ENCODE results near the gene MT2A. TPM values are rescaled to one million over a fixed set of nuclear protein-coding genes. Genes with fewer than 3 reads are reported as not detected.
A peak's percentile ranks its signal among the peaks of the same experiment; 100 is the strongest.

Gene MT2A
- total and polyA plus RNA-seq, 2 of the 13 experiments (the other 11 are each of a cell fraction or from before 2014, with no cell fraction given) = 135 to 371 TPM

DNA sequence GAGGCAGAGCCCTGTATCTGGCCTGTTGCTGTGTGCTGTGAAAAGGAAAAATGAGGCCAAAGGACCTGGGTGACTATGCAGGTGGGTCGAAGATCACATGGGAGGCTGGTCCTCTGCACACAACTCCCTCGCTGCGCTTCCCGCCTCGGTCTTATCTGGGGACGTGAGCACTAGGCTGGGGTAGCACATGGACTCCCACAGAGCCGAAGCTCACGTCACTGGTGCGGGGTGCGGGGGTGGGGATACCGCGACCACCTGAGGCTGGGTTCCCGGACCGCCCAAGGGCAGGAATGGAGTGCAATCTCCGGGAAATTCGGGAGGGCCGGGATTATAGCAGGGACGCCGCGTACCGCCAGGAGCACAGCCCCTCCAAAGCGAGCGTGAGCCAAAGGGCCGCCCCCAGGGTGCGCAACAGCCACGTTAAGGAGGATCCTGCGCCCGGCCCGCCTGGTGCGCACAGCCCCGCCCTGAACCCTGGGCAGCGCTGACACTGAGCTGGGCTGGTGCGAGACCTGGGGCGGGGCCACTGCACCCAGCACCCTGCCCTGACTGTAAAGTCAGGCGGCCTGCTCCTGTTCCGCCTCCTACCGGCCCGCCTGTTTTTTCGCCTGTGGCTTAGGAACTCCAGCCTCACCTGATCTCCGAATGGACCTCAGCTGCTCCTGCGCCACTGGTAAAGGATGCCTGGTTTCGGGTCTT, 34.8 kb downstream of the MT2A start (continued):
- TF ChIP-seq, protein P1, sequence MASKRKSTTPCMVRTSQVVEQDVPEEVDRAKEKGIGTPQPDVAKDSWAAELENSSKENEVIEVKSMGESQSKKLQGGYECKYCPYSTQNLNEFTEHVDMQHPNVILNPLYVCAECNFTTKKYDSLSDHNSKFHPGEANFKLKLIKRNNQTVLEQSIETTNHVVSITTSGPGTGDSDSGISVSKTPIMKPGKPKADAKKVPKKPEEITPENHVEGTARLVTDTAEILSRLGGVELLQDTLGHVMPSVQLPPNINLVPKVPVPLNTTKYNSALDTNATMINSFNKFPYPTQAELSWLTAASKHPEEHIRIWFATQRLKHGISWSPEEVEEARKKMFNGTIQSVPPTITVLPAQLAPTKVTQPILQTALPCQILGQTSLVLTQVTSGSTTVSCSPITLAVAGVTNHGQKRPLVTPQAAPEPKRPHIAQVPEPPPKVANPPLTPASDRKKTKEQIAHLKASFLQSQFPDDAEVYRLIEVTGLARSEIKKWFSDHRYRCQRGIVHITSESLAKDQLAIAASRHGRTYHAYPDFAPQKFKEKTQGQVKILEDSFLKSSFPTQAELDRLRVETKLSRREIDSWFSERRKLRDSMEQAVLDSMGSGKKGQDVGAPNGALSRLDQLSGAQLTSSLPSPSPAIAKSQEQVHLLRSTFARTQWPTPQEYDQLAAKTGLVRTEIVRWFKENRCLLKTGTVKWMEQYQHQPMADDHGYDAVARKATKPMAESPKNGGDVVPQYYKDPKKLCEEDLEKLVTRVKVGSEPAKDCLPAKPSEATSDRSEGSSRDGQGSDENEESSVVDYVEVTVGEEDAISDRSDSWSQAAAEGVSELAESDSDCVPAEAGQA (IDR thresholded peaks at IDR 0.05; ENCODE audit: low read depth) = no peak
- TF ChIP-seq, protein P1 (CRISPR knock-in tag; IDR thresholded peaks at IDR 0.05; ENCODE audit: borderline replicate concordance) = no peak
- TF ChIP-seq KDM6A (CRISPR knock-in tag; IDR thresholded peaks at IDR 0.05; ENCODE audit: low read depth) = no peak
- TF ChIP-seq, protein P2, sequence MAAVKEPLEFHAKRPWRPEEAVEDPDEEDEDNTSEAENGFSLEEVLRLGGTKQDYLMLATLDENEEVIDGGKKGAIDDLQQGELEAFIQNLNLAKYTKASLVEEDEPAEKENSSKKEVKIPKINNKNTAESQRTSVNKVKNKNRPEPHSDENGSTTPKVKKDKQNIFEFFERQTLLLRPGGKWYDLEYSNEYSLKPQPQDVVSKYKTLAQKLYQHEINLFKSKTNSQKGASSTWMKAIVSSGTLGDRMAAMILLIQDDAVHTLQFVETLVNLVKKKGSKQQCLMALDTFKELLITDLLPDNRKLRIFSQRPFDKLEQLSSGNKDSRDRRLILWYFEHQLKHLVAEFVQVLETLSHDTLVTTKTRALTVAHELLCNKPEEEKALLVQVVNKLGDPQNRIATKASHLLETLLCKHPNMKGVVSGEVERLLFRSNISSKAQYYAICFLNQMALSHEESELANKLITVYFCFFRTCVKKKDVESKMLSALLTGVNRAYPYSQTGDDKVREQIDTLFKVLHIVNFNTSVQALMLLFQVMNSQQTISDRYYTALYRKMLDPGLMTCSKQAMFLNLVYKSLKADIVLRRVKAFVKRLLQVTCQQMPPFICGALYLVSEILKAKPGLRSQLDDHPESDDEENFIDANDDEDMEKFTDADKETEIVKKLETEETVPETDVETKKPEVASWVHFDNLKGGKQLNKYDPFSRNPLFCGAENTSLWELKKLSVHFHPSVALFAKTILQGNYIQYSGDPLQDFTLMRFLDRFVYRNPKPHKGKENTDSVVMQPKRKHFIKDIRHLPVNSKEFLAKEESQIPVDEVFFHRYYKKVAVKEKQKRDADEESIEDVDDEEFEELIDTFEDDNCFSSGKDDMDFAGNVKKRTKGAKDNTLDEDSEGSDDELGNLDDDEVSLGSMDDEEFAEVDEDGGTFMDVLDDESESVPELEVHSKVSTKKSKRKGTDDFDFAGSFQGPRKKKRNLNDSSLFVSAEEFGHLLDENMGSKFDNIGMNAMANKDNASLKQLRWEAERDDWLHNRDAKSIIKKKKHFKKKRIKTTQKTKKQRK (IDR thresholded peaks at IDR 0.05; ENCODE audit: low read length) = no peak
- TF ChIP-seq, protein P3, sequence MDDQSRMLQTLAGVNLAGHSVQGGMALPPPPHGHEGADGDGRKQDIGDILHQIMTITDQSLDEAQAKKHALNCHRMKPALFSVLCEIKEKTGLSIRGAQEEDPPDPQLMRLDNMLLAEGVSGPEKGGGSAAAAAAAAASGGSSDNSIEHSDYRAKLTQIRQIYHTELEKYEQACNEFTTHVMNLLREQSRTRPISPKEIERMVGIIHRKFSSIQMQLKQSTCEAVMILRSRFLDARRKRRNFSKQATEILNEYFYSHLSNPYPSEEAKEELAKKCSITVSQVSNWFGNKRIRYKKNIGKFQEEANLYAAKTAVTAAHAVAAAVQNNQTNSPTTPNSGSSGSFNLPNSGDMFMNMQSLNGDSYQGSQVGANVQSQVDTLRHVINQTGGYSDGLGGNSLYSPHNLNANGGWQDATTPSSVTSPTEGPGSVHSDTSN (CRISPR knock-in tag; IDR thresholded peaks at IDR 0.05; ENCODE audit: borderline replicate concordance) = no peak
- TF ChIP-seq RBM39 (IDR thresholded peaks at IDR 0.05; ENCODE audit: low read depth, low read length, poor library complexity, severe bottlenecking) = no peak
- TF ChIP-seq ZNF781 (CRISPR knock-in tag; IDR thresholded peaks at IDR 0.05; ENCODE audit: borderline replicate concordance, not compliant biosample characterization) = no peak
- TF ChIP-seq SNAPC2 (CRISPR knock-in tag; IDR thresholded peaks at IDR 0.05) = no peak
- TF ChIP-seq ZNF17 (CRISPR knock-in tag; IDR thresholded peaks at IDR 0.05) = no peak
- TF ChIP-seq ATM (IDR thresholded peaks at IDR 0.05; ENCODE audit: borderline replicate concordance) = no peak
- no peak; the same call in 1 of the 2 replicates for TF ChIP-seq MED1 (CRISPR knock-in tag; IDR thresholded peaks at IDR 0.05)
- TF ChIP-seq, protein P4, sequence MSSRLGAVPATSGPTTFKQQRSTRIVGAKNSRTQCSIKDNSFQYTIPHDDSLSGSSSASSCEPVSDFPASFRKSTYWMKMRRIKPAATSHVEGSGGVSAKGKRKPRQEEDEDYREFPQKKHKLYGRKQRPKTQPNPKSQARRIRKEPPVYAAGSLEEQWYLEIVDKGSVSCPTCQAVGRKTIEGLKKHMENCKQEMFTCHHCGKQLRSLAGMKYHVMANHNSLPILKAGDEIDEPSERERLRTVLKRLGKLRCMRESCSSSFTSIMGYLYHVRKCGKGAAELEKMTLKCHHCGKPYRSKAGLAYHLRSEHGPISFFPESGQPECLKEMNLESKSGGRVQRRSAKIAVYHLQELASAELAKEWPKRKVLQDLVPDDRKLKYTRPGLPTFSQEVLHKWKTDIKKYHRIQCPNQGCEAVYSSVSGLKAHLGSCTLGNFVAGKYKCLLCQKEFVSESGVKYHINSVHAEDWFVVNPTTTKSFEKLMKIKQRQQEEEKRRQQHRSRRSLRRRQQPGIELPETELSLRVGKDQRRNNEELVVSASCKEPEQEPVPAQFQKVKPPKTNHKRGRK (CRISPR knock-in tag; IDR thresholded peaks at IDR 0.05) = 0 out of 2 replicates have a peak, but pooled peaks have one; percentile 17
- TF ChIP-seq MYNN (CRISPR knock-in tag; IDR thresholded peaks at IDR 0.05; ENCODE audit: low read depth) = no peak
- TF ChIP-seq RXRA (CRISPR knock-in tag; IDR thresholded peaks at IDR 0.05) = 0 out of 2 replicates have a peak, but pooled peaks have one; percentile 36
- no peak for TF ChIP-seq ZNF432 (CRISPR knock-in tag; IDR thresholded peaks at IDR 0.05; ENCODE audit: borderline replicate concordance)
